Ureter (tissue), 1 donor: ENCODE results near the gene VSIG10L2. TPM values are rescaled to one million over a fixed set of nuclear protein-coding genes. Genes with fewer than 3 reads are reported as not detected.

Source experiments
- DNase-seq: peaks from one replicate; pipeline ENCODE4 v3.0.0-alpha.2; 2020; ENCODE audit warnings: low spot score
- total RNA-seq: library from RNA; stranded (reverse); gene quantifications from one replicate; pipeline ENCODE4 v1.2.4, GENCODE V29; 2023
- donor health status: DM: yes; HTN: yes; CAD: no.

The VSIG10L2 gene
- total RNA-seq, 1 donor from 2014 or later = 0.75 TPM

- no peak for DNase-seq
Measured at GRCh38 chr11:125947419-125948277, 1.8 kb downstream of the VSIG10L2 start.

DNA sequence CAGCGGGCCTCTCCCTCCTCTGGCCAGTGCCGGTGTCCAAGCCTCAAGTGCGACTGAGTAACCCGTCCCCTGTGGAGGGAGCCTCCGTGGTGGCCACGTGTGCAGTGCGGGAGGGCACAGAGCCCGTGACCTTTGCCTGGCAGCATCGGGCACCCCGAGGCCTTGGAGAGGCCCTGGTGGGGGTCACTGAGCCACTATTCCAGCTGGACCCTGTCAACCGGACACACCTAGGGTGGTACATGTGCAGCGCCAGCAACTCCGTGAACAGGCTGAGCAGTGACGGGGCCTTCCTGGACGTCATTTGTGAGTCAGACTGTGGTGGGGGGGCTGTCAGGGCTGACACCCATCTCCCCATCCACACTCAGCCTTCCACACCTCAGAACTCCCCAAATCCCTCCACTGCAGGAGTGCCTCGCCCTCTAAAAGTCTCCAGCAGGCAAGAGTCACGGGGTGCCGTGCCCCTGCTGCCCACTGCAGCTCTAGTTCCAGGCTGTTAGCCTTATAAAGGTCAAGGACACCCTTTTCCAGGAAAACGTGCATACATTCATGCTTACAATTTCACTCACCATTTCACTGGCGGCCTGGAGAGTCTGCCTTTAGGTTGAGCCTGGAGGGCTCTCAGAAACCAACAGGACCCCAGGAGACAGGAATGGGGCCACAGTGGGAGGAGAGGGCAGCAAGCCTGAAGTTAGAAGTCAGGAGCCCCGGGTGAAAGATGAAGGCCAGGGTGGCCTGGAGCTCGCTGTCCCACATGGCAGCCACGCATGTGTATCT, 2.6 kb downstream of the VSIG10L2 start:
- no peak for DNase-seq

GRCh38 chr11:125949271-125950177, 3.7 kb downstream of the VSIG10L2 start:
- no peak for DNase-seq

DNA sequence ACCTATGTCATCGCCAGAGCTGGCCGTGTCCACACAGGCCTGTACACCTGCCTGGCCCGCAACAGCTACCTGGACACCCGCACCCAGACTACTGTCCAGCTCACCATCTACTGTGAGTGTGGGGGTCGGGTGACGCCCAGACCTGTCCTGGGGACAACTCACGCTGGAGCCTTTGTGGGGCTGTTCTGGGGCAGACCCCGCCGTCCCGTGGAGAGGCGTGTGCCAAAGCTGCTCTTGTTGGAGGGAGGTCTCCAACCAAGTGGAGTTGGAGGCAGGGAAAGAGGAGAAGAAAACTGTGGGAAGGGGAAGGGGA, 4.3 kb downstream of the VSIG10L2 start:
- no peak for DNase-seq

DNA sequence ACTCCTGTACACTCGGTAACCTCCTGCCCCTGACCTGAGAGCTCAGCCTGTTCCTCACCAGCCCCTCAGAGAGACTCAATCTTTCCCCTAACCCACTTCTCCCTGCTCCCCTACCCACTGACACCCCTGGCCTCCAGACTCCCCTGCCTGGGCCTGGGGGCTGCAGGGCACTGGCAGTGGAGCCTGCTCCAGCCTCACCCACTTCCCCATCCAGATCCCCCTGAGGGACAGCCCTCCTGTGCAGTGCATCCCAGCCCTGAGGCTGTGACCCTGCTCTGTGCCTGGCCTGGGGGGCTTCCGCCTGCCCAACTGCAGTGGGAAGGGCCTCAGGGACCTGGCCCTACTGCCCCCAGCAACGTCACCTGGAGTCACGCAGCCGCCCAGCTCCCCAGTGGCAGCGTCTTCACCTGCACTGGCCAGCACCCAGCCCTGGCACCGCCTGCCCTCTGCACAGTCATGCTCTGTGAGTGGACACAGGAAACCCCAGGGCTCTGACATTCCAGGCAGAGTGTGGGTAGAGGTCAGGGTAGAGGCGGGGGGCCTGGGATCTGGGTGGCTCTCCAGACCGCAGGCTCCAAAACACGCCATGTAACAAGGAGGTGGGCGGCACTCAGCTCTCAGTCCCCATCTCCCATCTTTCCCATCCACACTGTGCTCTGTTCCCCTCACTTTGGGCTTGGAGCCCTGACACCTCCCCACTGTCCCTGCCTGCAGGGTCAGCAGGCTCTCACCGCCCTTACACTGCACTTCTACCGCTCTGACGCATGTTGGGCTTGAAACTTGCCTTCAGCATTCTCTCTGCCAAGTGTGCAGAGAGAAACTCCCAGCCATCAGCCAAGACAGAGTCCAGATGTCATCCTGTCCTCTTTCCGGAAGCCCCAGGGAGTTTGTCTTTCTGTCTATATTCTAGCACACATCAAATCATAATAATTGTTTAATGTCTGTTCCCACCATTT, 5.1 kb downstream of the VSIG10L2 start:
- DNase-seq = no peak

- DNase-seq = no peak
Measured at GRCh38 chr11:125951731-125952130, 5.9 kb downstream of the VSIG10L2 start.

DNA sequence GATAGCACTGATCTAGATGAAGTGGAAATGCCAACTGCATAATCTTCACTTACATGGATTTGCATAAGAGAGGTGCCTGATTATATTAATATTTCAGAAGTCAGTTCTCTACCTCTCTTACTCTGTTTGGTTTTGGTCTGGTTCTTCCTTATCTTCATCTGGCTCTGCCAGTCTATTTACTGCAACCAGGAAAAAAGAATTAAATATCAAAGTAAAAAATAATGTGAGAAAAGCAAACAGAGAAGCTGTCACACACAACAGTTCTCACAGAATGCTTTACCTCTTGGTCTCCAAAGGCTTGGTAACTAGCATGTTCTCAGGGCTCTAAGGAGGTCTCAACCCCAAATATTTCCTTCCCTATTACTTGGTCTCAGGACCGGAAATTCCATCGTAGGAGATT, 6.7 kb downstream of the VSIG10L2 start:
- no peak for DNase-seq

- peak; percentile 86 for DNase-seq
Measured at GRCh38 chr11:125952973-125953372, 7.1 kb downstream of the VSIG10L2 start.

DNA sequence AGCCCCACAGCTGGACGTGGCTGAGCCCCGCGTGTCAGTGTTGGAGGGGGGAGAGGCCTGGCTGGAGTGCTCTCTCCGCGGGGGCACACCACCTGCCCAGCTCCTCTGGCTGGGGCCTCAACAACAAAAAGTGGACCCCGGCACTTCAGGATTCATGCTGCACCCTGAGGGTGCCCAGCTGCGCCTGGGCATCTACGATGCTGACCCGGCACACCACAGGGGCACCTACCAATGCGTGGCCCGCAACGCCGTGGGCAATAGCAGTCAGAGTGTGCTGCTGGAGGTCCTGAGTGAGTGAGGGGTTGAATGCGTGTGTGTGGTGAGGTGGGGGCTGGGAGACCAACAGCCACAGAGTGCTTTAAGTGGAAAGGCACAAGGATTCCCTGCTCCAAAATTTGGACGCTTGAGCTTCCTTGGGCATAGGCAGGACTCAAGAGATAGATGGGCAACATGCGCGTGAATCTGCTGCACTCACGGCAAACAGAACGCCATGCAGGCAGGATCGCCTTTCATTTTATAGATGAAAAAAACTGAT, 7.6 kb downstream of the VSIG10L2 start:
- no peak for DNase-seq

- no peak for DNase-seq
Measured at GRCh38 chr11:125954123-125954944, 8.5 kb downstream of the VSIG10L2 start.

GRCh38 chr11:125954945-125955640, 9.2 kb downstream of the VSIG10L2 start:
- no peak for DNase-seq

GRCh38 chr11:125955856-125956255, 10.0 kb downstream of the VSIG10L2 start:
- no peak for DNase-seq

DNA sequence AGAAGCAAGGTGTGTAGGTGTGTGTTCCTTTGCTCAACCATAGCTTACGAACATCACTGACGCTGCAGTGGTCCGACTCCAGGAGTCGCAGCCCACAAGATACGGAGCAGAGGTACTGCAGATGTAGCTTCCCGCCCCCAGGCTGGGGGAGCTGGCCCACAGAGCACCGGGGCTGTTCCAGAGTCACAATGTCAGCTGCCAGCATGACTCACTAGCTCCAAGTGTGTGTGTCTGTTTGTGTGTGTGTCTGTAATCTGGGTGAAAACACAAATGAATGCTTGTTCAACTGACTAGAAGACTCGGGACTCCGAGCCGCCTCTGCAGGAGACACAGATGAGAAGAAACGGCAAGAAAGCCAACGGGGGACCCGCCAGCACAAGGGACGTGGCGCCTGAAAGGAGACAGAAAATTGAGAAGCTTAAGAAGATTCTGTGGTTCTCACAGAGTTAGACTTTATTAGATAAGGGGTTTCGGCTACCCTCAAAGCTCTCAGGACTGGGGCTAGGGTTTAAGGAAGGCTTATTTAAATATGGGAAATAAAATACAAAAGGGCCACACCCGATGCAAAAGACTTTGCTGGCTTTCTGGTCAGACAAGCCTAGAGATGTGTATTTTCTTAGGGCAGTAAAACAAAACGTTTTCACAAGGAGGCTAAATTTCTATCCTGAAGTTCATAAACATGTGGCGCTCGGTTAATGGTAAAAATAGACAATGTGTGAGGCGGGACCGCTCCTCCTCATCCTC, 10.7 kb downstream of the VSIG10L2 start:
- DNase-seq = no peak

GRCh38 chr11:125957618-125958332, 11.9 kb downstream of the VSIG10L2 start:
- no peak for DNase-seq

- no peak for DNase-seq
Measured at GRCh38 chr11:125958872-125959400, 13.1 kb downstream of the VSIG10L2 start.

- no peak for DNase-seq
Measured at GRCh38 chr11:125959511-125959910, 13.7 kb downstream of the VSIG10L2 start.

GRCh38 chr11:125959931-125960330, 14.1 kb downstream of the VSIG10L2 start:
- DNase-seq = no peak
